Neural progenitor cell (in vitro differentiated cells): ENCODE measurements around the gene PRPH.

Experiments
- EZH2phosphoT487 ChIP-seq: fragments of 200-600 bp; sonication (generic); IDR thresholded peaks from 2 replicates; pipeline ENCODE4 v1.6.1; 2017; ENCODE audit warnings: antibody characterized with exemption
- TF ChIP-seq, protein P1 (sequence below): fragments of 200-600 bp; sonication (generic); IDR thresholded peaks from 2 replicates; pipeline ENCODE4 v1.5.1; 2017; ENCODE audit warnings: antibody characterized with exemption, mild to moderate bottlenecking

DNA sequence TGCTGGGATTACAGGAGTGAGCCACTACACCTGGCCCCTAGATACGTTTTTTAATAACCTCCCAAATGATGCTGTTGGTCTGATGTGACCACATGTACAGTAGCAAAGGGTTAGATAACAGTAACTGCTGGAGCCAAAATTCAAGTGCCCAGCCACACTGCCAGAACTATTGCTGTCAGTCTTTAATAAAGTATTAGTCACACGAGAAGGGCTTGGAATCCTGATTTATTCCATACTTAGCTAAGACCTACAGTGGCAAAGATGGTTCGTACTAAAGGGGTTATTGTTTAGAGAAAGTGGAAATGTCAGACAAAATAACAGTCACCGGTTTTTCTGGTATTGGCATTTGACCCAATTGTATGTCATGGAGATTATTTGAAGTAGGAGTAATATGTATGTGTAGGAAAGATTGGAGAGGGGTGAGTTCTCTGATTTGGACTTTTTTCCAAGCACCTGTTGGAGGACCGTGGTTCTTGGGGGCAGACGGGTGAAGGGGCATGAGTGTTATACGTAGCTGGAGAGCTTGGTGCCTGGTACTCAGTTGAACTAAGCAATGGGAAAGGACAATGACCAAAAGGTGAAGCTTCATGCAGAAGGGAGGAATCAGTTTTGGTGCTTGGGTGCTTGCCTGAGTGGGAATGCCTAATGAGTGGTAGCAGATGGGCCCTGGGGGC is 20.4 kb upstream of the PRPH start:
- TF ChIP-seq, protein P1, sequence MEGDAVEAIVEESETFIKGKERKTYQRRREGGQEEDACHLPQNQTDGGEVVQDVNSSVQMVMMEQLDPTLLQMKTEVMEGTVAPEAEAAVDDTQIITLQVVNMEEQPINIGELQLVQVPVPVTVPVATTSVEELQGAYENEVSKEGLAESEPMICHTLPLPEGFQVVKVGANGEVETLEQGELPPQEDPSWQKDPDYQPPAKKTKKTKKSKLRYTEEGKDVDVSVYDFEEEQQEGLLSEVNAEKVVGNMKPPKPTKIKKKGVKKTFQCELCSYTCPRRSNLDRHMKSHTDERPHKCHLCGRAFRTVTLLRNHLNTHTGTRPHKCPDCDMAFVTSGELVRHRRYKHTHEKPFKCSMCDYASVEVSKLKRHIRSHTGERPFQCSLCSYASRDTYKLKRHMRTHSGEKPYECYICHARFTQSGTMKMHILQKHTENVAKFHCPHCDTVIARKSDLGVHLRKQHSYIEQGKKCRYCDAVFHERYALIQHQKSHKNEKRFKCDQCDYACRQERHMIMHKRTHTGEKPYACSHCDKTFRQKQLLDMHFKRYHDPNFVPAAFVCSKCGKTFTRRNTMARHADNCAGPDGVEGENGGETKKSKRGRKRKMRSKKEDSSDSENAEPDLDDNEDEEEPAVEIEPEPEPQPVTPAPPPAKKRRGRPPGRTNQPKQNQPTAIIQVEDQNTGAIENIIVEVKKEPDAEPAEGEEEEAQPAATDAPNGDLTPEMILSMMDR = no peak
- no peak for TF ChIP-seq EZH2phosphoT487
